GM19452 (cell line): Measurements from ENCODE around the gene ESPNL.

Experiments used
- ATAC-seq: cut with Tn5 transposase; IDR thresholded peaks from one replicate; pipeline ENCODE4 v1.9.1; 2021; ENCODE audit not compliant: unreplicated experiment

Gene ESPNL

DNA sequence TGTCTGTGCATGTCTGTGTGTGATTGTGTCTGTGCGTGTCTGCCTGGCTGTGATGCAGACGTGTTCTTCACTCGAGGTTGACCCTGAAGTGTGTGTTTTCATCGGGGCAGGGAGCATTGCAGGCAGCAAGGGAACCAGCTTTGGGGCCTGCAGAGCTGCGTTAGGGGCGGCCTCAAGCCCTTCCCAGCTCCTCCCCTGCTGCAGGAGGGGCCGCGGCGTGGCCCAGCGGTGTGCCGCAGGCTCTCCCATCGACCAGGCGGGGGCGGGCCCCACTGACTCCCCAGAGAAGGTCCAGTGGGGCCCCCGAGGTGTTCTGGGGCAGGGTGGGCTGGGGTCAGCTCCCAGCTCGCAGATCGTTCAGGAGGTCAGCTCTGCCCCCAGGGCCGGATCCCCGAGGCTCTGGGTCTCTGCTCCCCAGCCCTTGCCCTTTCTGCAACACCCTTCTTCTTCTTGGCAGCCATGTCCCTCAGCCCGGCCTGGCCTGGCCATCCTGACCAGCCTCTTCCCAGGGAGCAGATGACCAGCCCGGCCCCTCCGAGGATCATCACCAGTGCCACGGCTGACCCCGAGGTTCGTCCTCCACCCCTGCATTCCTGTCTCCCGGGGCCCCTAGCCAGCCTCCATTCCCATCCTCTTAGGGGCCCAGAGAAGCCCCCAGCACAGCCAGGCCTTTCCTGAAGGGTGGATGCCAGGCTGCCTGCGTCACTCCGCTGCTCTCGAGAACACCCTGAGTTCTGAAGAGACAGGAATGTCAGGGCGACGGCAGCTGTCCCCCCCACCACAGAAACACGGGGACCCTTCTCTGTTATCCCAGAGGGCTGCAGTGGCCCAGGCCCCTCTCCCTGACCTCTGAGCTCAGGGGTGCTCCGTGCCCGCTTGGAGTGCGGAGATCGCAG is 27.3 kb downstream of the ESPNL start:
- peak; percentile 56 for ATAC-seq

DNA sequence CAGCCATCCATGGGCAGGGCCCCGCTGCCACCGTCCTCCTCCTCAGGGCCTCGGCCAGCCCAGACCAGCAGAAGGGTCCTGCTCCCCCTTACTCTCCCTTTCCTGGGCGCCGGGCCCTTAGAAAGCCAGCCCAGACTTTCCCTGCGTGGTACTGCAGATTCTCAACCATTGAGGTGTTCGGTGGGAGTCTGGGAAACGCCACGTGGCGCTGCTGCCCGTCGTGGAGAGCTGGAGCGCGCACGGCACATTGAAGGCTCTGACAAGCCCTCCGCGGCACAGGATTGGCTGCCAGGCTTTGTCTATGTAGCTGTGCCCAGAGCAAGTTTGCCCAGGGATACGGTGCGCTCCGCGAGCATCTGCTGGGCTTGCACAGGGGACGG is 27.9 kb downstream of the ESPNL start:
- no peak for ATAC-seq

DNA sequence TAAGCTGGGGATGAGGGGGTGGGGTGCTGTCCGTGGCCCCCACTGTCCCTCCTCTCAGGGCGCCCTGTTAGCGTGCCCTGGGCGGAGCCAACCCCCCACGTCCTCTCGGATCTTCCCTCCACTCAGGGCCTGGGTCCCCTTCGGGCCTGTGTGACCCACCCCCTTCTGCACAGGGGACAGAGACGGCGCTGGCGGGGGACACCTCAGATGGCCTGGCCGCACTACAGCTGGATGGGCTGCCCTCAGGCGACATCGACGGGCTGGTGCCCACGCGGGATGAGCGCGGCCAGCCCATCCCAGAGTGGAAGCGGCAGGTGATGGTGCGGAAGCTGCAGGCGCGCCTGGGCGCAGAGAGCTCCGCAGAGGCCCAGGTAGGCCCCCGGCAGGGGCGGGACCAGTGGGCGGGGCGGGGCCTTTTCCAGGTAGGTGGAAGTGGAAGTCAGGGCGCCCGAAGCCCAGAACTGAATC is 28.4 kb downstream of the ESPNL start:
- no peak for ATAC-seq

DNA sequence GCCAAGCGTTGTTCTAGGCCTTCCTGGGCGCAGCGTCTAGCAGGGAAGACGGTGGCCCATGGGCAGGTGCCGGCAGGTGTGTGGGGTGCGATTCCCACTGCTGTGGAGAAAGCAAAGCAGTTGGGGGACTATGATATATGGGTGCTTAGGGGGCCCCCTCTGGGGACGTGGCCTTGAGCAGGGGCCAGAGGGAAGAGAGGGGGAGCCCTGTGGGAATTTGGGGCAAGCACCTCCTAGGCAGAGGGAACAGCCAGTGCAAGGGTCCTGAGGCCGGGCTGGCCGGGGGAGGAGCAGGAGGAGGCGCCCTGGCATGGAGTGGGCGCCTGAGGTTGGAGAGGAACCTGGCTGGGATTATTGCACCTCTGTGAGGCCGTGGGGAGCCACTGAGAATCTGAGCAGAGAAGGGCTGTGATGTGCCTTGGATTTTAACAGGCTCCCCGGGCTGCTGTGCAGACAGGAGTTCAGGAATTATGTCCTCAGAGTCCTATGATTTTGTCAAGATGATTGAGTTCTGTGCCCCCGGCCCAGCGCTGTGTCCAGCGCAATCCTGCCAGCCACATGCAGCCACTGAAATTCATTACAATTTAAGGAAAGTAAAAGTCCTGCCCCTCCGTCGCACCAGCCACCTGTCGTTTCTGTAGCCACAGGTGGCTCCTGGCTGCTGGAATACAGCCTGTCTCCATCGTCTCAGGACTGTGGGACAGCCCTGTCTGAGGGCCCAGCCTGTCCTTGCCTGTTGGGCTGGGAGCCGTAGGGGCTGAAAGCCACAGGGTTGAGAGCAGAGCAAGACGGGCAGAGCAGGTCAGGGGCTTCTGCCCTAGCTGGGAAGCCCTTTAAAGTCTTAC is 29.2 kb downstream of the ESPNL start:
- ATAC-seq: no peak

DNA sequence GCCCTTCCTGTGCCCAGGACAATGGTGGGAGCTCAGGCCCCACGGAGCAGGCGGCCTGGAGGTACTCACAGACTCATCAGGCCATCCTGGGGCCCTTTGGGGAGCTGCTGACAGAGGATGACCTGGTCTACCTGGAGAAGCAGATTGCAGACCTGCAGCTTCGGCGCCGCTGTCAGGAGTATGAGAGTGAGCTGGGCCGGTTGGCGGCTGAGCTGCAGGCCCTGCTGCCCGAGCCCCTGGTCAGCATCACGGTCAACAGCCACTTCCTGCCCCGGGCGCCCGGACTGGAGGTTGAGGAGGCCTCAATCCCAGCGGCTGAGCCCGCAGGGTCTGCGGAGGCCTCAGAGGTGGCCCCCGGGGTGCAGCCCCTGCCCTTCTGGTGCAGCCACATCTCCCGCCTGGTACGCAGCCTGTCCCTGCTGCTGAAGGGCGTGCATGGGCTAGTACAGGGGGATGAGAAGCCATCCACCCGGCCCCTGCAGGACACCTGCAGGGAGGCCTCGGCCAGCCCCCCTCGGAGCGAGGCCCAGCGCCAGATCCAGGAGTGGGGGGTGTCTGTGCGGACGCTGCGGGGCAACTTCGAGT is 30.1 kb downstream of the ESPNL start:
- ATAC-seq: no peak

DNA sequence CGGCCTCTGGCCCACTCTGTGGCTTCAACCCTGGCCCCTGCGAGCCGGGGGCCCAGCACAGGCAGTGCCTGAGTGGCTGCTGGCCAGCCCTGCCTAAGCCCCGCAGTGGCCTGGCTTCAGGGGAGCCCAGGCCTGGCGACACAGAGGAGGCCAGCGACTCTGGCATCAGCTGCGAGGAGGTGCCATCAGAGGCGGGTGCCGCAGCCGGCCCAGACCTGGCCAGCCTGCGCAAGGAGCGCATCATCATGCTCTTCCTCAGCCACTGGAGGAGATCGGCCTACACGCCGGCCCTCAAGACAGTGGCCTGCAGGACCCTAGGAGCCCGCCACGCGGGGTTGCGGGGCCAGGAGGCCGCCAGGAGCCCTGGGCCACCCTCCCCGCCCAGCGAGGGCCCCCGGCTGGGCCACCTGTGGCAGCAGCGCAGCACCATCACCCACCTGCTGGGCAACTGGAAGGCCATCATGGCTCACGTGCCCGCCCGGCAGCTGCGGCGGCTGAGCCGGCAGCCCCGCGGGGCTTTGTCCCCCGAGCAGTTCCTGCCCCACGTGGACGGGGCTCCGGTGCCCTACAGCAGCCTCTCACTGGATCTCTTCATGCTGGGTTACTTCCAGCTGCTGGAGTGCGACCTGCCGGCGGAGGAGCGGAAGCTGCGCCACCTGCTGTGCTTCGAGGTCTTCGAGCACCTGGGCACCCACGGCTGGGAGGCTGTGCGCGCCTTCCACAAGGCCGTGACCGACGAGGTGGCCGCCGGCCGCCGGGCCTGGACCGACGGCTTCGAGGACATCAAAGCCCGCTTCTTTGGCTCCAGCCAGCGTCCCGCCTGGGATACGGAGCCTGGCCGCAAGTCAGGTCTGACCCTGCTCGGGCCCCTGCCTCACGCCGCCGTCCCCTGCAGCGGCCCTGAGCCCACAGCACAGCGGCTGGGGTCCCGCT is 30.8 kb downstream of the ESPNL start:
- ATAC-seq: no peak

DNA sequence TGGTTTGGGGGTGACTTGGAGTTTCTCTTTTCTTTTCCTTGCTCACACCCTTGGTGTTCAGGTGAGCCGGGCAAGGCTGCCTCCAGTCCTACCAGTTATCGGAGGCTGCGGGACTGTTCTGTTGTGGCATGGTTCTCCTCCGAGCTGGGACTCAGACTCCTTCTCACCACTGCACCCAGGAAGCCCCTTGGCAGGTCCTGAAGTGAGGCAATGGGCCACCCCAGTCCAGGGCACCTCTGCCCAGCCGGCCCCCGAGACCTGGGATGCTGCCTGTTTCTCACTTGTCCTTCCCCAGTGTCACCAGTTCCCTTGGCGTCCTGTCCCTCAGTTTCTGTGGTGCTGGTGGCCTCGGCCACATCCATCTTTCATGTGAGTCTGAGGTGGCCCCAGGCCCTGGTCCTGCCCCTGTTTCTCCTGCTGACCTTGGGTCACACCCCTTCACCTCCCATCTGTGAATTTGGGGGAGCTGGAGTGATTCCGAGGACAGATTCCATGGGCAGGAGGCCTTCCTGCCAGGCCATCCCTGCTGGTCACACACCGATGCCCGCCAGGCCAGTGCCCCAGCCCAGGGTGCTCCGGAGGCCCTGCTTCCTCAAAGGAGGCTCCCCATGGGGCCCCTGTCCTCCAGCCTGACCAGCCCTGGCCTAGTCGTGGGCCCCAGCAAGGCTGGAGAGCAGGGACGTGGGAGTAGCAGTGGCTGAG is 31.8 kb downstream of the ESPNL start:
- ATAC-seq: no peak

DNA sequence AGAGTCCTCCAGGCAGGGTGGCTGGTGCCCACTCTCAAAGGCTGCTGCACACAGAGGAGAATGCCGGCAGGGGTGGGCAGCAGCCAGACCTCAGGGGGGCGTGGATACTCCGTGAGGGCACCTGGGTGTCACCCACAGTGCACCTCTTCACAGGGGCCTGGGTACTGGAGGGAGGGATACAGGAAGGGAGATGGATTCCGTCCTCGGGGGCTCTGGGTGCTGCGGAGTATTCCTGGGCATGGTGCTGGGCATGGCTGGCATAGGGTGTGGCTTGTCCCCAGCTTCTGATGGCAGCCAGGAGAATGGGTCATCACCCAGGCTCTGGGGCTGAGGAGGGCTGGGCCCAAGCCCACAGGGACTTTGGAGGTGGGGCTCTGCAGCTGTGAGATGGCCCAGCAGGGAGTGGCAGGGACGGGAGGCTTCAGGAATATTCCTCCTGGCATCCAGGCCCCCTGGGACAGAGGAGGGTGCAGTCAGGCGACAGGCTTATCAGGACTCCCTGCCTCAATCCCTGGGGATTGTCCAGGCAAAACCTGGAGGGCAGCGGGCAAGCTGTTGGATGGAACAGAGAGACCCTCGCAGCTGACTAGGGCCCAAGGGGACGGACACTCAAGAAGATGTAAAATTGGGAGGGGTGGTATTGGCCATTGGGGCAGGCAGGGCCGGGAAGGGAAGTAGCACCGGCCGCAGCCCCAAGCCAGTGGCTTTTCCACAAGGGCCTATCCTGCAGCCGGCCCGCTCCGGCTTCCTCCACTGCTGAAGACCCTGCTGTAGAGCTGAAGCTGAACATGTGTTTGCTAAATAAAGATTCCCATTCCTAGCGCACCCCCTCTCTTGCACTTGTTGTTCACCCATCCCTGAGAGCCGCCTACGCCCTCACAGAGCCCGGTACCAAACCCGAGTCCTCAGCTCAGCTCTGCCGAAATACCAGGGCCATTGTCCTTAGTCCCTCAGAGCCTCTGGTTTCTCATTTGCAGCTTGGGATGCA is 32.6 kb downstream of the ESPNL start:
- ATAC-seq: no peak

DNA sequence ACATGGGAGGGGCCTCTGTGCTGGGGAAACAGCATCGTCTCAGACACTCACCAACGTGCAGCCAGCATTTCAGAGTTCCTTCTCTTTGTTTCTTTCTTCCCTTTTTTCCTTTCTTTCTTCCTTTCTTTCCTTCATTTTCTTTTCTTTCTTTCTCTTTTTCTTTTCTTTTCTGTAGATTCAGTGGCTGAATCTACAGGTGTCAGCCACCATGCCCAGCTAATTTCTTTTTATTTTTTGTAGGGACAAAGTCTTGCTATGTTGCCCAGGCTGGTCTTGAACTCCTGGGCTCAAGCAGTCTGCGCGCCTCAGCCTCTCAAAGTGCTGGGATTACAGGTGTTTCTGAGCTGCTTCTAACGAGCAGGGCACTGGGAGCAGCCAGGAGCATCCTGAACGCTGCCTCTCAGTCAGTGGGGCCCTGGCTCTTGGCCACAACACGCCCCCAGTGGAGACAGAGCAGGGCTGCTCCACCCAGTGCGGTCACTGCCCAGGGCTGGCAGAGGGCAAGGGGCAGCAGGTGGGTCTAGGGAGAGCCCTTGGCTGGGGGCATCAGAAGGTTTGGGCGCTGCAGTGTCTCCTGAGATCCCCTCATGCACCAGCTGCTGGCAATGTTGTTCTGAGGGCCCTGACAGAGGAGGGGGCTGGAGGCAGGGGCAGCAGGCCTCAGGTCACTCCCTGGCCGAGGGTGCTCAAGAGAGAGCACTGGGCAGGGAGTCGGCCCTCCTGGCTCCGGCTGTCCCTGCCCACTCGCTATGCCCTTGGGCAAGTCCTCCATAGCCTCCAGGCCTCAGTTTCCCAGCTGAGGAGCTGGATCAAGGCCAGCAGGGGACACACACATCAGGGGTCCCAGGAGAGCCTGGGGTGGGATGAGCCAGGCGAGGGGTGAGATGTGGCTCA is 33.6 kb downstream of the ESPNL start:
- ATAC-seq: no peak

DNA sequence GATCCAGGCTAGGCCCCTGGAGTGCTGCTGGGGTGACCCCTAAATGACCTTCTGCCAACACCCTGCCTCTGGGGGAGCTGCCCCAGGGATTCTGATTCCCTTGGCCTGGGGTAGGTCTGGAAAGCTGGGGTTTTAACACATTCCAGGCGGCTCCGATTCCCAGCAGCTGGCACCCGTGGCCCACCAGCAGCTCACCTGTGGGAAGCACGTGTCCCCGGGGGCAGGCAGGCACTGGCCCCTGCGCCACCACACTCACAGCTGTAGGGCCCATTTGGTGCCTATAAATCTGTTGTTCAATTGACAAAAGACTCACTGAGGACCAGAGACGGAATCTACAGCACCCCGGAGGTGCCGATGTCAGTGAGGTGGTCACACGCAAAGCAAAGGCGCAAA is 34.2 kb downstream of the ESPNL start:
- no peak for ATAC-seq

DNA sequence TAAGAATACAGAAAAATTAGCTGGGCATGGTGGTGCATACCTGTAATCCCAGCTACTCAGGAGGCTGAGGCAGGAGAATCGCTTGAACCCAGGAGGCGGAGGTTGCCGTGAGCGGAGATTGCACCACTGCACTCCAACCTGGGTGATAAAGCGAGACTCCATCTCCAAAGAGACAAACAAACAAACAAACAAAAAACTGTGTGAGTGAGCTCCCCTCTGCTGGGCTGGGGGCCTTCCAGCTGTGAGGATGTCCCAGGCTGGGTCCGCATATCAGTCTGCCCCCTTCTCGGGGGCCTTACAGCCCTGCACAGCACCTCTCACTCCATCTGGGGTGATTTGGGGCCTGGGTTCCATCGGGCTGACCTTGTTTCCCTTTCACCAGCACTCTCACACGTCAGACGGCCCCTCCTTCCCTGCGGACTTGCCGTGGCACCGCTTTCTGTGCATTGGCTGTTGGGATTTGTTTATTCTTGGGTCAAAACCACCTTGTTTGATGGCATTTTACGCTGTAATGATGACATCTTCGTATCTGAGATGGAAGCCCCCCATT is 35.5 kb downstream of the ESPNL start:
- no peak for ATAC-seq

DNA sequence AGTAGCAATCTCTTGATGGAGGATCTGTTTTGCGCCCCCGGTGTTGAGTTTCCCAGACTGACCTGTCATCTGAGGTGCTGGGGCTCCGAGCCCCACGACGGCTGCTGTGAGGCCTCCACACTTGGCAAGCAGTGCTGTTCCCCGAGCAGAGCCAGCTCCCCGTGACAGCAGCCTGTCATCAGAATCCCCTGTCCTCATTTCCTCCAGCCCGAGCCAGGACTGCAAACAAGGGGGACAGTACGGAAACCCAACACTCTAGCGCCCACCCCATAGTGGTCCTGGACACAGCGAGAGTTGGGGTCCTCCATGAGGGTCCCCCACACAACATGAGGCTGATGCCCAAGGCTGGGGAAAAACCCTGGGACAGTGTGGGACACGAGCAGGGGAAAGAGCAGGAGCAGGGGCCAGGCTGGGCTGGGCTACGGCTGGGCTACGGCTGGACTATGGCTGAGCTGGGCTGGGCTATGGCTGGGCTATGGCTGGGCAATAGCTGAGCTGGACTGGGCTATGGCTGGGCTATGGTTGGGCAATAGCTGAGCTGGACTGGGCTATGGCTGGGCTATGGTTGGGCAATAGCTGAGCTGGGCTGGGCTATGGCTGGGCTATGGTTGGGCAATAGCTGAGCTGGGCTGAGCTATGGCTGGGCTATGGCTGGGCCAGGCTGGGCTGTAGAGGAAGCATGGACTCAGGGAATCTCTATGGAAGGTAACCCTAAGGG is 36.8 kb downstream of the ESPNL start:
- ATAC-seq: no peak

DNA sequence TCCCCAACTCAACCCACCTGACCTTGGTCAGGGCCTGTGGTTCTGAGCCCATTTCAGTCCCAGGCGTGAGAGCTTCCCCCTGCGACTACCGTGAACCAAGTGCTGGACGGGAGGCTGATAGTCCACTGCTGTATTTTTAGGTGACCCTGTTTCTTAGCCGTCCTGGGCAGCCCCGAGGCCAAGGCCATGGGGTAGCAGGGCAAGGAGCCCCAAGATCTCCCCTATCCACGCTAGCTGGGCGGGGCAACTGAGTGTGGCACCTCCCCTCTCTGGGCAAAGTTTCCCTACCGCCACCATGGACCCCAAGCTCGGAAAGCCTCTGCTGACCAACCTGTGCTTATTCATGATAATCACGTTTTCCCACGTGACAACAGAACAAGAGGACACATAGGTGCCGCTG is 37.7 kb downstream of the ESPNL start:
- ATAC-seq: no peak

DNA sequence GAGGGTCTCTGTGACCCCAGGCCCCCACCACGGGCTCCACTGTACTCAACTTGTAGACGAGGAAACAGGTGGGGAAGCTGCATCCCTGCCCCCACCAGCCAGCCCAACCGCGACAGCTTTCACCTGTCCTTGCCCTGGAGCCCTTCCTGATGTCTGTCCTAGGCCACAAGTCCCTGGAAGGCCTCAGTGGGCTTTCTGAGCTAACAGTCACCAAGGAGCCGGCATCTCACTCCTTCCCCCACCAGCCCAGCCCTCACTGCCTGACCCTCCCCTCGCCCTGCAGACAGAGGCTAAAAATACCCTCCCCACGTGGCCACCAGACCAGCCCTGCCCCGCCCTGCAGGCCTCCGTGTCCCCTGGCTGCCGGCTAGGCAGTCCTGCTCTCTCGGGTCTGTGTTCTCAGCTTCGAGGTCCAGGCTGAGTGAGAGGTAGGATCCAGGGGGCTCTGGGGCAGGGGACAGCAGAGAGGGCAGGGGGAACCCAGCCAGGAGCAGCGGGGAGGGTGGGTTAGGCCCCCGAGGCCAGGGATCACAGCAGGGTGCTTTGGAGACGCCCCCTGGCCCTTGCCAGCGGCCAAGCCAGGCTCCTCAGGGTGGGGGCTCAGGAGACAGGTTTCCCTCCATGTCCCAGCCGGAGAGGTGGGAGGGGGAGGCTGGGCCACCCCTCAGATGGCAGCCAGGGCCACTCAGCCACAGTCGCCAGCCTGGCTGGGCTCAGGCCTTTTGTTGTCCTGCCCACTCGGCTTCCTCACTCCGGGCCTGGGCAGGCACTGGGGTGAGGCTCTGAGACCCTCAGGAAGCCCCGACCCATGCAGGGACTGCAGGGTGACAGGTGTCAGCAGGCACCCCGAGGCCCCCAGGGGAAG is 38.4 kb downstream of the ESPNL start, which contains the start of gene KLHL30:
Gene KLHL30, plus strand, starts transcription at position 338 of the 865 bp plus-strand sequence. CDS start 2,087 bp downstream, outside the sequence.
- no peak for ATAC-seq

DNA sequence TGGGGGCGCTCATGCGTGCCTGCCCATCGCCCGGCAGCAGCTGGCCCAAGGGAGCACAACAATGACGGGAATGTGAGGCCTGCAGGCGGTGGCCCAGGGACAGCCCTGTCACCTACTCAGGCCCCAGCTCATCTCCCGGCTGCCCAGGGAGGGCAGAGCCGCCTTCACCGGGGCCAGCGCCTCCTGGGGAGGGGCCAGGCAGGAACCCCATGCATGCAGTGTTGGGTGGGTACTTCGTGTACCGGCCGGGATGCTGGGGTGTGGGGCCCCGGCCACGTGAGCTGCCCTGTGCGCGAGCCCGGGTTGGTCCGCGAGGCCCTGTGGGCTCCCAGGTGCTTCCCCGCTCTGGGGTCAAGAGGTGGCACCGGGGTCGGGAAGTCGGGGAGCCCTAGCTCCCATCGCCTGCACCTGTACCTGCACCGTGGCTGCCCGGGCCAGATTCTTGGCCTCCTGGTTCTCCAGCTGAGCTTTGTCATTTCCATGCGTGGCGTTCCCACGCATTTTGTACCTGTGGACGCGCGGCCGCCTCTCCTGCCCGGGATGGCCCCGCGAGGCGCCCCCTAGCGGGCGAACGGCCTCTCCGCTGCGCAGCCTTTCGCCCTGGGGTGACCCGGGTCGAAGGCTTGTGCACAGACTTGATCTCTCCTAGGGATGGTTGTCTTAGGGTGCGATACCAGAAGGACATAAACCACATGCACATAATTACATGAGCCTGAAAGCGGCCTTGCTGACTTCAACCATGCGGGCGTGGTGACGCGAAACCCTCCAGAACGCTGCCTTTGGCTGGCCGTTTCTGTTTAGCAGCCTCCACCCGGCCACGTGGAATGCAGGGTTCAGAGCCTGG is 39.3 kb downstream of the ESPNL start:
- no peak for ATAC-seq
